ENCODE results near the gene CERS2. TPM values are rescaled to one million over a fixed set of nuclear protein-coding genes. Genes with fewer than 3 reads are reported as not detected.

The CERS2 gene
- total and polyA plus RNA-seq, 4 donors, result 106 to 141 (median 136) TPM

GRCh38 chr1:151008244-151009205 is 33.9 kb upstream of the CERS2 start, which contains the start of gene PRUNE1:
PRUNE1 (plus strand) TSS chr1:151008449; CDS start chr1:151008633, 184 bp downstream.
- 0 to 1% methylated on average over 67 to 69 of the region's 69 CpGs for WGBS, 2 donors
- Histone ChIP-seq H3K36me3 (ENCODE audit: control insufficient read depth in 1 of 2, insufficient read depth in 2 of 2, low read length in 1 of 2) (no peaks in the 10 kb centered on the region), H3K4me3 (ENCODE audit: low read length in 2 of 2) (peak within 1 kb of the TSS; percentile 27 to 42), H3K9me3 (ENCODE audit: control insufficient read depth, low read length) (no peaks in the 10 kb centered on the region), H3K4me1 (ENCODE audit: control insufficient read depth in 1 of 2, insufficient read depth in 2 of 2, low read length in 2 of 2) (peaks cover 0 to 4% of the 10 kb centered on the region in 2 donors), H3K27me3 (ENCODE audit: control insufficient read depth in 1 of 2, insufficient read depth in 2 of 2, low read length in 1 of 2) (no peaks in the 10 kb centered on the region), H3K27ac (ENCODE audit: low read depth in 1 of 2, low read length in 2 of 2) (peak within 1 kb of the TSS in 1 of 2 donors; percentile 90)
- peak; percentile 97 for ATAC-seq (ENCODE audit: low FRiP score)
- peak; percentile 99 to 100 for DNase-seq
- intact Hi-C loops (cut with DNase I), result loop anchor here in 1 of 2 donors (5.0 kb wide), 2 partner anchors 36 to 49 kb away; partner anchors contain the start of genes CDC42SE1 and CERS2

- Histone ChIP-seq H3K4me3 (ENCODE audit: low read length in 2 of 2) (no peak overlapping the region), H3K27ac (ENCODE audit: low read depth in 1 of 2, low read length in 2 of 2) (peak overlapping the region in 1 of 2 donors; percentile 90), H3K9me3 (ENCODE audit: control insufficient read depth, low read length) (no peaks in the 10 kb centered on the region), H3K27me3 (ENCODE audit: control insufficient read depth in 1 of 2, insufficient read depth in 2 of 2, low read length in 1 of 2) (no peaks in the 10 kb centered on the region), H3K36me3 (ENCODE audit: control insufficient read depth in 1 of 2, insufficient read depth in 2 of 2, low read length in 1 of 2) (no peaks in the 10 kb centered on the region), H3K4me1 (ENCODE audit: control insufficient read depth in 1 of 2, insufficient read depth in 2 of 2, low read length in 2 of 2) (peaks cover 0 to 2% of the 10 kb centered on the region in 2 donors)
- 5 to 8% methylated on average over 4 of the region's 4 CpGs for WGBS, 2 donors
- DNase-seq, result no peak
- intact Hi-C loops (cut with DNase I), result loop anchor here in 1 of 2 donors (5.0 kb wide), 2 partner anchors 36 to 49 kb away; partner anchors contain the start of genes CDC42SE1 and CERS2
- no peak for ATAC-seq (ENCODE audit: low FRiP score)
Observed at GRCh38 chr1:151007853-151008243, 33.2 kb upstream of the CERS2 start.

GRCh38 chr1:151006327-151007052 is 31.9 kb upstream of the CERS2 start, which contains the start of gene MINDY1:
MINDY1 (minus strand) TSS chr1:151006902; CDS start chr1:151002617, 4,285 bp downstream.
- Histone ChIP-seq H3K36me3 (ENCODE audit: control insufficient read depth in 1 of 2, insufficient read depth in 2 of 2, low read length in 1 of 2) (no peaks in the 10 kb centered on the region), H3K4me3 (ENCODE audit: low read length in 2 of 2) (peak within 1 kb of the TSS; percentile 78 to 88), H3K27me3 (ENCODE audit: control insufficient read depth in 1 of 2, insufficient read depth in 2 of 2, low read length in 1 of 2) (no peaks in the 10 kb centered on the region), H3K4me1 (ENCODE audit: control insufficient read depth in 1 of 2, insufficient read depth in 2 of 2, low read length in 2 of 2) (peaks cover 0 to 2% of the 10 kb centered on the region in 2 donors), H3K27ac (ENCODE audit: low read depth in 1 of 2, low read length in 2 of 2) (peak within 1 kb of the TSS in 1 of 2 donors; percentile 90), H3K9me3 (ENCODE audit: control insufficient read depth, low read length) (no peaks in the 10 kb centered on the region)
- 0 to 1% methylated on average over 18 of the region's 18 CpGs for WGBS, 2 donors
- ATAC-seq (ENCODE audit: low FRiP score) (peak; percentile 79), DNase-seq (peak; percentile 77)
- intact Hi-C loops (cut with DNase I), result loop anchor here in 1 of 2 donors (5.0 kb wide), 2 partner anchors 34 to 51 kb away; partner anchors contain the start of genes CDC42SE1 and CERS2

- ATAC-seq (ENCODE audit: low FRiP score) (no peak), DNase-seq (no peak)
- WGBS, 2 donors, result 1% methylated on average over 4 of the region's 4 CpGs
- intact Hi-C loops (cut with DNase I), result loop anchor here in 1 of 2 donors (5.0 kb wide), 2 partner anchors 34 to 51 kb away; partner anchors contain the start of genes CDC42SE1 and CERS2
- H3K9me3 ChIP-seq (ENCODE audit: control insufficient read depth, low read length), result no peaks in the 10 kb centered on the region
- no peaks in the 10 kb centered on the region for H3K36me3 ChIP-seq (ENCODE audit: control insufficient read depth in 1 of 2, insufficient read depth in 2 of 2, low read length in 1 of 2)
- peak overlapping the region in 1 of 2 donors; percentile 29 for H3K27ac ChIP-seq (ENCODE audit: low read depth in 1 of 2, low read length in 2 of 2)
- H3K4me1 ChIP-seq (ENCODE audit: control insufficient read depth in 1 of 2, insufficient read depth in 2 of 2, low read length in 2 of 2), result peaks cover 0 to 2% of the 10 kb centered on the region in 2 donors
- H3K4me3 ChIP-seq (ENCODE audit: low read length in 2 of 2), result peak overlapping the region; percentile 78 to 88
- no peaks in the 10 kb centered on the region for H3K27me3 ChIP-seq (ENCODE audit: control insufficient read depth in 1 of 2, insufficient read depth in 2 of 2, low read length in 1 of 2)
Observed at GRCh38 chr1:151005729-151006319, 31.2 kb upstream of the CERS2 start.

- ATAC-seq (ENCODE audit: low FRiP score), result no peak
- Histone ChIP-seq H3K27me3 (ENCODE audit: control insufficient read depth in 1 of 2, insufficient read depth in 2 of 2, low read length in 1 of 2) (no peaks in the 10 kb centered on the region), H3K4me3 (ENCODE audit: low read length in 2 of 2) (no peak overlapping the region), H3K27ac (ENCODE audit: low read depth in 1 of 2, low read length in 2 of 2) (no peak overlapping the region), H3K36me3 (ENCODE audit: control insufficient read depth in 1 of 2, insufficient read depth in 2 of 2, low read length in 1 of 2) (no peaks in the 10 kb centered on the region), H3K4me1 (ENCODE audit: control insufficient read depth in 1 of 2, insufficient read depth in 2 of 2, low read length in 2 of 2) (peaks cover 0 to 2% of the 10 kb centered on the region in 2 donors), H3K9me3 (ENCODE audit: control insufficient read depth, low read length) (no peaks in the 10 kb centered on the region)
- DNase-seq, result no peak
- intact Hi-C loops (cut with DNase I), result no loop called here
Observed at GRCh38 chr1:151003180-151003579, 28.5 kb upstream of the CERS2 start.

GRCh38 chr1:151002611-151003010 is 28.0 kb upstream of the CERS2 start:
- Histone ChIP-seq H3K4me1 (ENCODE audit: control insufficient read depth in 1 of 2, insufficient read depth in 2 of 2, low read length in 2 of 2) (peaks cover 0 to 2% of the 10 kb centered on the region in 2 donors), H3K27me3 (ENCODE audit: control insufficient read depth in 1 of 2, insufficient read depth in 2 of 2, low read length in 1 of 2) (no peaks in the 10 kb centered on the region), H3K27ac (ENCODE audit: low read depth in 1 of 2, low read length in 2 of 2) (no peak overlapping the region), H3K9me3 (ENCODE audit: control insufficient read depth, low read length) (no peaks in the 10 kb centered on the region), H3K4me3 (ENCODE audit: low read length in 2 of 2) (no peak overlapping the region), H3K36me3 (ENCODE audit: control insufficient read depth in 1 of 2, insufficient read depth in 2 of 2, low read length in 1 of 2) (peaks cover 0 to 5% of the 10 kb centered on the region in 2 donors)
- intact Hi-C loops (cut with DNase I), result loop anchor here in 1 of 2 donors (1.0 kb wide), 1 partner anchor 19 kb away; no protein-coding TSS in a partner anchor
- no peak for ATAC-seq (ENCODE audit: low FRiP score)
- no peak for DNase-seq
- WGBS, 2 donors, result 17 to 29% methylated on average over 2 of the region's 2 CpGs

GRCh38 chr1:151002051-151002450 is 27.4 kb upstream of the CERS2 start:
- Histone ChIP-seq H3K27me3 (ENCODE audit: control insufficient read depth in 1 of 2, insufficient read depth in 2 of 2, low read length in 1 of 2) (no peaks in the 10 kb centered on the region), H3K27ac (ENCODE audit: low read depth in 1 of 2, low read length in 2 of 2) (no peak overlapping the region), H3K9me3 (ENCODE audit: control insufficient read depth, low read length) (no peaks in the 10 kb centered on the region), H3K4me1 (ENCODE audit: control insufficient read depth in 1 of 2, insufficient read depth in 2 of 2, low read length in 2 of 2) (peaks cover 0 to 2% of the 10 kb centered on the region in 2 donors), H3K36me3 (ENCODE audit: control insufficient read depth in 1 of 2, insufficient read depth in 2 of 2, low read length in 1 of 2) (peaks cover 0 to 7% of the 10 kb centered on the region in 2 donors), H3K4me3 (ENCODE audit: low read length in 2 of 2) (no peak overlapping the region)
- ATAC-seq (ENCODE audit: low FRiP score), result no peak
- DNase-seq, result no peak
- 75 to 83% methylated on average over 3 of the region's 3 CpGs for WGBS, 2 donors
- intact Hi-C loops (cut with DNase I), result loop anchor here in 1 of 2 donors (1.0 kb wide), 1 partner anchor 19 kb away; no protein-coding TSS in a partner anchor

GRCh38 chr1:151001602-151002001 is 27.0 kb upstream of the CERS2 start:
- Histone ChIP-seq H3K9me3 (ENCODE audit: control insufficient read depth, low read length) (no peaks in the 10 kb centered on the region), H3K36me3 (ENCODE audit: control insufficient read depth in 1 of 2, insufficient read depth in 2 of 2, low read length in 1 of 2) (peaks cover 0 to 7% of the 10 kb centered on the region in 2 donors), H3K4me3 (ENCODE audit: low read length in 2 of 2) (no peak overlapping the region), H3K4me1 (ENCODE audit: control insufficient read depth in 1 of 2, insufficient read depth in 2 of 2, low read length in 2 of 2) (peaks cover 0 to 2% of the 10 kb centered on the region in 2 donors), H3K27me3 (ENCODE audit: control insufficient read depth in 1 of 2, insufficient read depth in 2 of 2, low read length in 1 of 2) (no peaks in the 10 kb centered on the region), H3K27ac (ENCODE audit: low read depth in 1 of 2, low read length in 2 of 2) (no peak overlapping the region)
- no peak for DNase-seq
- intact Hi-C loops (cut with DNase I), result loop anchor here in 1 of 2 donors (1.0 kb wide), 1 partner anchor 18 kb away; no protein-coding TSS in a partner anchor
- no peak for ATAC-seq (ENCODE audit: low FRiP score)
- 83% methylated on average over 4 of the region's 4 CpGs for WGBS, 2 donors

Measured in aorta (tissue), 5 donors.